SK-N-SH (cell line): Measurements from ENCODE around the gene HOXC13.

ENCODE experiments used
- EP300 ChIP-seq, 2 experiments: IDR thresholded peaks; 2 replicates each; pipeline versions ENCODE4 v1.4.0 to v1.6.1; 2012; ENCODE audit warnings: borderline replicate concordance in 1 of 2, low read depth in 1 of 2, low read length in 1 of 2
- EZH2phosphoT487 ChIP-seq: fragments of 200-600 bp; sonication (generic); IDR thresholded peaks from 2 replicates; pipeline ENCODE4 v1.6.1; 2017; ENCODE audit warnings: low read depth, mixed run types, mild to moderate bottlenecking, antibody characterized with exemption, moderate library complexity, borderline replicate concordance
- GABPA ChIP-seq: IDR thresholded peaks from 2 replicates; pipeline ENCODE4 v1.4.0; 2012; ENCODE audit warnings: low read depth, mild to moderate bottlenecking
- GATA2 ChIP-seq: sonication (generic); formaldehyde crosslinking; IDR thresholded peaks from 2 replicates; pipeline ENCODE4 v1.5.0; 2020; ENCODE audit warnings: mild to moderate bottlenecking, missing genetic modification reagents
- MXI1 ChIP-seq: IDR thresholded peaks from 2 replicates; pipeline ENCODE4 v1.6.1; 2012; ENCODE audit warnings: mild to moderate bottlenecking, low read depth, low read length, improper control_type of control experiment
- POLR2AphosphoS5 ChIP-seq: IDR thresholded peaks from 2 replicates; pipeline ENCODE4 v1.6.1; 2012; ENCODE audit warnings: low read depth, low read length
- RAD21 ChIP-seq: IDR thresholded peaks from 2 replicates; pipeline ENCODE4 v1.6.1; 2012; ENCODE audit warnings: mild to moderate bottlenecking, low read length
- SIN3A ChIP-seq: IDR thresholded peaks from 2 replicates; pipeline ENCODE4 v1.6.1; 2012; ENCODE audit warnings: low read depth, mild to moderate bottlenecking, low read length, moderate library complexity, borderline replicate concordance
- TEAD4 ChIP-seq: IDR thresholded peaks from 2 replicates; pipeline ENCODE4 v1.4.0; 2012; ENCODE audit warnings: mild to moderate bottlenecking, borderline replicate concordance; ENCODE audit not compliant: insufficient read depth
- TF ChIP-seq, protein P1 (sequence below): fragments of 200-600 bp; sonication (generic); IDR thresholded peaks from 2 replicates; pipeline ENCODE4 v1.6.1; 2017; ENCODE audit warnings: antibody characterized with exemption, mild to moderate bottlenecking, moderate library complexity
- TF ChIP-seq, protein P2 (sequence below): fragments of 150-350 bp; IDR thresholded peaks from 2 replicates; pipeline ENCODE4 v1.6.1; 2017; ENCODE audit warnings: antibody characterized with exemption, low read length, low read depth, borderline replicate concordance
- TF ChIP-seq, protein P3 (sequence below): IDR thresholded peaks from 2 replicates; pipeline ENCODE4 v1.4.0; 2012; ENCODE audit warnings: low read depth
- TF ChIP-seq, protein P4 (sequence below): IDR thresholded peaks from 2 replicates; pipeline ENCODE4 v1.4.0; 2012; ENCODE audit warnings: low read depth, borderline replicate concordance
- TF ChIP-seq, protein P5 (sequence below): fragments of 150-350 bp; IDR thresholded peaks from 2 replicates; pipeline ENCODE4 v1.6.1; 2016; ENCODE audit warnings: mild to moderate bottlenecking, low read depth, low read length

DNA sequence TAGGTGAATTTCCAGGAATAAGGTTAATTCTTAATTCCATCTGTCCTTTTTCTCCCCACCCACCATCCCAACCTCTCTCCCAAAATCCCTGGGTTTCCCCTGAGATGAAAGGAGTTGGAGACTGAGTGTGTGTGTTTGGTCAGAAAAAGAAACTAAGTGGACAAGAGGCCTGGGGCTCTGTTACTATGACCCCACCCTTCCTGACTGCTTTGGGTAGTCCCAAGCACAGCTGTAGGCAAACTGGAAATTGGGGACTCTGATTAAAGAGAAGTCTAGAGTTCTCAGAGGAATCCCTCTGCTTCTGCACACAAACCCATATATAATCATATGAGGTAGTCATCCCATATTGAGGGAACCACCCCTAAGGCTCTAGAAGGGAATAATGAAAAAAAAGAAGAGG is 9.1 kb downstream of the HOXC13 start:
- TF ChIP-seq POLR2AphosphoS5: no peak
- TF ChIP-seq, protein P1, sequence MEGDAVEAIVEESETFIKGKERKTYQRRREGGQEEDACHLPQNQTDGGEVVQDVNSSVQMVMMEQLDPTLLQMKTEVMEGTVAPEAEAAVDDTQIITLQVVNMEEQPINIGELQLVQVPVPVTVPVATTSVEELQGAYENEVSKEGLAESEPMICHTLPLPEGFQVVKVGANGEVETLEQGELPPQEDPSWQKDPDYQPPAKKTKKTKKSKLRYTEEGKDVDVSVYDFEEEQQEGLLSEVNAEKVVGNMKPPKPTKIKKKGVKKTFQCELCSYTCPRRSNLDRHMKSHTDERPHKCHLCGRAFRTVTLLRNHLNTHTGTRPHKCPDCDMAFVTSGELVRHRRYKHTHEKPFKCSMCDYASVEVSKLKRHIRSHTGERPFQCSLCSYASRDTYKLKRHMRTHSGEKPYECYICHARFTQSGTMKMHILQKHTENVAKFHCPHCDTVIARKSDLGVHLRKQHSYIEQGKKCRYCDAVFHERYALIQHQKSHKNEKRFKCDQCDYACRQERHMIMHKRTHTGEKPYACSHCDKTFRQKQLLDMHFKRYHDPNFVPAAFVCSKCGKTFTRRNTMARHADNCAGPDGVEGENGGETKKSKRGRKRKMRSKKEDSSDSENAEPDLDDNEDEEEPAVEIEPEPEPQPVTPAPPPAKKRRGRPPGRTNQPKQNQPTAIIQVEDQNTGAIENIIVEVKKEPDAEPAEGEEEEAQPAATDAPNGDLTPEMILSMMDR: no peak
- no peak for TF ChIP-seq GABPA
- no peak for TF ChIP-seq RAD21
- no peak for TF ChIP-seq TEAD4
- TF ChIP-seq, protein P2, sequence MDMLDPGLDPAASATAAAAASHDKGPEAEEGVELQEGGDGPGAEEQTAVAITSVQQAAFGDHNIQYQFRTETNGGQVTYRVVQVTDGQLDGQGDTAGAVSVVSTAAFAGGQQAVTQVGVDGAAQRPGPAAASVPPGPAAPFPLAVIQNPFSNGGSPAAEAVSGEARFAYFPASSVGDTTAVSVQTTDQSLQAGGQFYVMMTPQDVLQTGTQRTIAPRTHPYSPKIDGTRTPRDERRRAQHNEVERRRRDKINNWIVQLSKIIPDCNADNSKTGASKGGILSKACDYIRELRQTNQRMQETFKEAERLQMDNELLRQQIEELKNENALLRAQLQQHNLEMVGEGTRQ: no peak
- no peak for TF ChIP-seq EZH2phosphoT487
- TF ChIP-seq, protein P3, sequence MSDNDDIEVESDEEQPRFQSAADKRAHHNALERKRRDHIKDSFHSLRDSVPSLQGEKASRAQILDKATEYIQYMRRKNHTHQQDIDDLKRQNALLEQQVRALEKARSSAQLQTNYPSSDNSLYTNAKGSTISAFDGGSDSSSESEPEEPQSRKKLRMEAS: no peak
- no peak for TF ChIP-seq EP300 (IDR thresholded peaks at IDR 0.05; ENCODE audit: borderline replicate concordance in 1 of 2, low read depth in 1 of 2, low read length in 1 of 2)
- TF ChIP-seq MXI1: no peak
- TF ChIP-seq GATA2 (CRISPR knock-in tag): no peak
- TF ChIP-seq, protein P4, sequence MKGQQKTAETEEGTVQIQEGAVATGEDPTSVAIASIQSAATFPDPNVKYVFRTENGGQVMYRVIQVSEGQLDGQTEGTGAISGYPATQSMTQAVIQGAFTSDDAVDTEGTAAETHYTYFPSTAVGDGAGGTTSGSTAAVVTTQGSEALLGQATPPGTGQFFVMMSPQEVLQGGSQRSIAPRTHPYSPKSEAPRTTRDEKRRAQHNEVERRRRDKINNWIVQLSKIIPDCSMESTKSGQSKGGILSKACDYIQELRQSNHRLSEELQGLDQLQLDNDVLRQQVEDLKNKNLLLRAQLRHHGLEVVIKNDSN: no peak
- TF ChIP-seq, protein P5, sequence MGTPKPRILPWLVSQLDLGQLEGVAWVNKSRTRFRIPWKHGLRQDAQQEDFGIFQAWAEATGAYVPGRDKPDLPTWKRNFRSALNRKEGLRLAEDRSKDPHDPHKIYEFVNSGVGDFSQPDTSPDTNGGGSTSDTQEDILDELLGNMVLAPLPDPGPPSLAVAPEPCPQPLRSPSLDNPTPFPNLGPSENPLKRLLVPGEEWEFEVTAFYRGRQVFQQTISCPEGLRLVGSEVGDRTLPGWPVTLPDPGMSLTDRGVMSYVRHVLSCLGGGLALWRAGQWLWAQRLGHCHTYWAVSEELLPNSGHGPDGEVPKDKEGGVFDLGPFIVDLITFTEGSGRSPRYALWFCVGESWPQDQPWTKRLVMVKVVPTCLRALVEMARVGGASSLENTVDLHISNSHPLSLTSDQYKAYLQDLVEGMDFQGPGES: no peak
- no peak for TF ChIP-seq SIN3A
